GM23338 (cell line): ENCODE results near the gene TRDN.

Experiments
- CREB1 ChIP-seq: fragments of 250-450 bp; sonication (Bioruptor Pico); IDR thresholded peaks from 2 replicates; pipeline ENCODE4 v1.5.0; 2020; ENCODE audit warnings: low read depth, mild to moderate bottlenecking, moderate library complexity
- EZH2 ChIP-seq: fragments of 200-600 bp; sonication (generic); IDR thresholded peaks from one replicate; pipeline ENCODE4 v1.8.0; 2017; ENCODE audit warnings: antibody characterized with exemption, mild to moderate bottlenecking, low read depth; ENCODE audit not compliant: unreplicated experiment
- EZH2phosphoT487 ChIP-seq: fragments of 200-600 bp; sonication (generic); IDR thresholded peaks from one replicate; pipeline ENCODE4 v1.8.1; 2018; ENCODE audit warnings: antibody characterized with exemption; ENCODE audit not compliant: unreplicated experiment
- JUNB ChIP-seq: IDR thresholded peaks from one replicate; pipeline ENCODE4 v1.6.1; 2016; ENCODE audit warnings: antibody characterized with exemption; ENCODE audit not compliant: unreplicated experiment
- NANOG ChIP-seq: IDR thresholded peaks from 2 replicates; pipeline ENCODE4 v1.6.1; 2016; ENCODE audit warnings: antibody characterized with exemption, borderline replicate concordance
- POLR2AphosphoS5 ChIP-seq: IDR thresholded peaks from 2 replicates; pipeline ENCODE4 v1.6.1; 2016; ENCODE audit warnings: antibody characterized with exemption, low read depth
- STAT1 ChIP-seq: IDR thresholded peaks from one replicate; pipeline ENCODE4 v1.6.1; 2016; ENCODE audit warnings: antibody characterized with exemption; ENCODE audit not compliant: unreplicated experiment
- ZNF114 ChIP-seq: fragments of 250-450 bp; sonication (Bioruptor Pico); IDR thresholded peaks from 2 replicates; pipeline ENCODE4 v1.5.0; 2020; ENCODE audit warnings: mild to moderate bottlenecking, moderate library complexity
- ZNF331 ChIP-seq: fragments of 250-450 bp; sonication (Bioruptor Pico); IDR thresholded peaks from 2 replicates; pipeline ENCODE4 v1.5.0; 2020; ENCODE audit warnings: low read depth, mild to moderate bottlenecking, moderate library complexity
- TF ChIP-seq, protein P1 (sequence below), 2 experiments: fragments of 200-600 bp in 1 of 2; sonication (generic) in 1 of 2; conservative IDR thresholded peaks; 2 replicates each; pipeline versions ENCODE4 v1.5.1 to v1.6.1; 2016 to 2017; ENCODE audit warnings: antibody characterized with exemption in 2 of 2, low read depth in 2 of 2, mild to moderate bottlenecking in 2 of 2, moderate library complexity in 1 of 2
- TF ChIP-seq, protein P2 (sequence below): fragments of 250-450 bp; sonication (Bioruptor Pico); IDR thresholded peaks from 2 replicates; pipeline ENCODE4 v1.5.0; 2020; ENCODE audit warnings: mild to moderate bottlenecking, moderate library complexity
- TF ChIP-seq, protein P3 (sequence below): IDR thresholded peaks from one replicate; pipeline ENCODE4 v1.6.1; 2018; ENCODE audit warnings: antibody characterized with exemption; ENCODE audit not compliant: unreplicated experiment

DNA sequence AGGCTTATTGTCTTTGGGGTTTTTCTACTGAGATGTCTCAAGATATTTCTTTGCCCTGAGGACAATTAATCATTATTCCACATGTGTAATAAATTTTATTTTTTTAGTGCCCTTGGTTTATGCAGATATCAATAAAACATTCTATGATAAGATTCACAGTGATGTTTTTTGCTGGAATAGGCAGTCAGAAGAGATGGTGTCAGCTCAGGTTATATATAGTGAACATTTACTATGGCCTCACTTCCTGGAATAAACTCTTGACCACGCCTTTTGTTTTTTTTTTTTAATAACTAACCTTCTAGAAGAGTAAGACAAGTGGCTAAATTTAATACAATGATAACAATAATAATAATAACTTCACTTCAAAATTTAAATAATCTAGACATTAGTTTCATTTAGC lies 209.7 kb downstream of the TRDN start:
- TF ChIP-seq POLR2AphosphoS5 (no peak), EZH2 (no peak), ZNF114 (CRISPR knock-in tag) (no peak), CREB1 (CRISPR knock-in tag) (no peak), EZH2phosphoT487 (no peak), JUNB (no peak), STAT1 (no peak), NANOG (no peak), ZNF331 (CRISPR knock-in tag) (no peak)
- TF ChIP-seq, protein P1, sequence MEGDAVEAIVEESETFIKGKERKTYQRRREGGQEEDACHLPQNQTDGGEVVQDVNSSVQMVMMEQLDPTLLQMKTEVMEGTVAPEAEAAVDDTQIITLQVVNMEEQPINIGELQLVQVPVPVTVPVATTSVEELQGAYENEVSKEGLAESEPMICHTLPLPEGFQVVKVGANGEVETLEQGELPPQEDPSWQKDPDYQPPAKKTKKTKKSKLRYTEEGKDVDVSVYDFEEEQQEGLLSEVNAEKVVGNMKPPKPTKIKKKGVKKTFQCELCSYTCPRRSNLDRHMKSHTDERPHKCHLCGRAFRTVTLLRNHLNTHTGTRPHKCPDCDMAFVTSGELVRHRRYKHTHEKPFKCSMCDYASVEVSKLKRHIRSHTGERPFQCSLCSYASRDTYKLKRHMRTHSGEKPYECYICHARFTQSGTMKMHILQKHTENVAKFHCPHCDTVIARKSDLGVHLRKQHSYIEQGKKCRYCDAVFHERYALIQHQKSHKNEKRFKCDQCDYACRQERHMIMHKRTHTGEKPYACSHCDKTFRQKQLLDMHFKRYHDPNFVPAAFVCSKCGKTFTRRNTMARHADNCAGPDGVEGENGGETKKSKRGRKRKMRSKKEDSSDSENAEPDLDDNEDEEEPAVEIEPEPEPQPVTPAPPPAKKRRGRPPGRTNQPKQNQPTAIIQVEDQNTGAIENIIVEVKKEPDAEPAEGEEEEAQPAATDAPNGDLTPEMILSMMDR (conservative IDR thresholded peaks at IDR 0.05; ENCODE audit: low read depth in 2 of 2) = no peak
- TF ChIP-seq, protein P2, sequence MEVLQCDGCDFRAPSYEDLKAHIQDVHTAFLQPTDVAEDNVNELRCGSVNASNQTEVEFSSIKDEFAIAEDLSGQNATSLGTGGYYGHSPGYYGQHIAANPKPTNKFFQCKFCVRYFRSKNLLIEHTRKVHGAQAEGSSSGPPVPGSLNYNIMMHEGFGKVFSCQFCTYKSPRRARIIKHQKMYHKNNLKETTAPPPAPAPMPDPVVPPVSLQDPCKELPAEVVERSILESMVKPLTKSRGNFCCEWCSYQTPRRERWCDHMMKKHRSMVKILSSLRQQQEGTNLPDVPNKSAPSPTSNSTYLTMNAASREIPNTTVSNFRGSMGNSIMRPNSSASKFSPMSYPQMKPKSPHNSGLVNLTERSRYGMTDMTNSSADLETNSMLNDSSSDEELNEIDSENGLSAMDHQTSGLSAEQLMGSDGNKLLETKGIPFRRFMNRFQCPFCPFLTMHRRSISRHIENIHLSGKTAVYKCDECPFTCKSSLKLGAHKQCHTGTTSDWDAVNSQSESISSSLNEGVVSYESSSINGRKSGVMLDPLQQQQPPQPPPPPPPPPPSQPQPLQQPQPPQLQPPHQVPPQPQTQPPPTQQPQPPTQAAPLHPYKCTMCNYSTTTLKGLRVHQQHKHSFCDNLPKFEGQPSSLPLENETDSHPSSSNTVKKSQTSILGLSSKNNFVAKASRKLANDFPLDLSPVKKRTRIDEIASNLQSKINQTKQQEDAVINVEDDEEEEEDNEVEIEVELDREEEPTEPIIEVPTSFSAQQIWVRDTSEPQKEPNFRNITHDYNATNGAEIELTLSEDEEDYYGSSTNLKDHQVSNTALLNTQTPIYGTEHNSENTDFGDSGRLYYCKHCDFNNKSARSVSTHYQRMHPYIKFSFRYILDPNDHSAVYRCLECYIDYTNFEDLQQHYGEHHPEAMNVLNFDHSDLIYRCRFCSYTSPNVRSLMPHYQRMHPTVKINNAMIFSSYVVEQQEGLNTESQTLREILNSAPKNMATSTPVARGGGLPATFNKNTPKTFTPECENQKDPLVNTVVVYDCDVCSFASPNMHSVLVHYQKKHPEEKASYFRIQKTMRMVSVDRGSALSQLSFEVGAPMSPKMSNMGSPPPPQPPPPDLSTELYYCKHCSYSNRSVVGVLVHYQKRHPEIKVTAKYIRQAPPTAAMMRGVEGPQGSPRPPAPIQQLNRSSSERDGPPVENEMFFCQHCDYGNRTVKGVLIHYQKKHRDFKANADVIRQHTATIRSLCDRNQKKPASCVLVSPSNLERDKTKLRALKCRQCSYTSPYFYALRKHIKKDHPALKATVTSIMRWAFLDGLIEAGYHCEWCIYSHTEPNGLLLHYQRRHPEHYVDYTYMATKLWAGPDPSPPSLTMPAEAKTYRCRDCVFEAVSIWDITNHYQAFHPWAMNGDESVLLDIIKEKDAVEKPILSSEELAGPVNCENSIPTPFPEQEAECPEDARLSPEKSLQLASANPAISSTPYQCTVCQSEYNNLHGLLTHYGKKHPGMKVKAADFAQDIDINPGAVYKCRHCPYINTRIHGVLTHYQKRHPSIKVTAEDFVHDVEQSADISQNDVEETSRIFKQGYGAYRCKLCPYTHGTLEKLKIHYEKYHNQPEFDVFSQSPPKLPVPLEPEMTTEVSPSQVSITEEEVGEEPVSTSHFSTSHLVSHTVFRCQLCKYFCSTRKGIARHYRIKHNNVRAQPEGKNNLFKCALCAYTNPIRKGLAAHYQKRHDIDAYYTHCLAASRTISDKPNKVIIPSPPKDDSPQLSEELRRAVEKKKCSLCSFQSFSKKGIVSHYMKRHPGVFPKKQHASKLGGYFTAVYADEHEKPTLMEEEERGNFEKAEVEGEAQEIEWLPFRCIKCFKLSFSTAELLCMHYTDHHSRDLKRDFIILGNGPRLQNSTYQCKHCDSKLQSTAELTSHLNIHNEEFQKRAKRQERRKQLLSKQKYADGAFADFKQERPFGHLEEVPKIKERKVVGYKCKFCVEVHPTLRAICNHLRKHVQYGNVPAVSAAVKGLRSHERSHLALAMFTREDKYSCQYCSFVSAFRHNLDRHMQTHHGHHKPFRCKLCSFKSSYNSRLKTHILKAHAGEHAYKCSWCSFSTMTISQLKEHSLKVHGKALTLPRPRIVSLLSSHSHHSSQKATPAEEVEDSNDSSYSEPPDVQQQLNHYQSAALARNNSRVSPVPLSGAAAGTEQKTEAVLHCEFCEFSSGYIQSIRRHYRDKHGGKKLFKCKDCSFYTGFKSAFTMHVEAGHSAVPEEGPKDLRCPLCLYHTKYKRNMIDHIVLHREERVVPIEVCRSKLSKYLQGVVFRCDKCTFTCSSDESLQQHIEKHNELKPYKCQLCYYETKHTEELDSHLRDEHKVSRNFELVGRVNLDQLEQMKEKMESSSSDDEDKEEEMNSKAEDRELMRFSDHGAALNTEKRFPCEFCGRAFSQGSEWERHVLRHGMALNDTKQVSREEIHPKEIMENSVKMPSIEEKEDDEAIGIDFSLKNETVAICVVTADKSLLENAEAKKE (CRISPR knock-in tag) = no peak
- TF ChIP-seq, protein P3, sequence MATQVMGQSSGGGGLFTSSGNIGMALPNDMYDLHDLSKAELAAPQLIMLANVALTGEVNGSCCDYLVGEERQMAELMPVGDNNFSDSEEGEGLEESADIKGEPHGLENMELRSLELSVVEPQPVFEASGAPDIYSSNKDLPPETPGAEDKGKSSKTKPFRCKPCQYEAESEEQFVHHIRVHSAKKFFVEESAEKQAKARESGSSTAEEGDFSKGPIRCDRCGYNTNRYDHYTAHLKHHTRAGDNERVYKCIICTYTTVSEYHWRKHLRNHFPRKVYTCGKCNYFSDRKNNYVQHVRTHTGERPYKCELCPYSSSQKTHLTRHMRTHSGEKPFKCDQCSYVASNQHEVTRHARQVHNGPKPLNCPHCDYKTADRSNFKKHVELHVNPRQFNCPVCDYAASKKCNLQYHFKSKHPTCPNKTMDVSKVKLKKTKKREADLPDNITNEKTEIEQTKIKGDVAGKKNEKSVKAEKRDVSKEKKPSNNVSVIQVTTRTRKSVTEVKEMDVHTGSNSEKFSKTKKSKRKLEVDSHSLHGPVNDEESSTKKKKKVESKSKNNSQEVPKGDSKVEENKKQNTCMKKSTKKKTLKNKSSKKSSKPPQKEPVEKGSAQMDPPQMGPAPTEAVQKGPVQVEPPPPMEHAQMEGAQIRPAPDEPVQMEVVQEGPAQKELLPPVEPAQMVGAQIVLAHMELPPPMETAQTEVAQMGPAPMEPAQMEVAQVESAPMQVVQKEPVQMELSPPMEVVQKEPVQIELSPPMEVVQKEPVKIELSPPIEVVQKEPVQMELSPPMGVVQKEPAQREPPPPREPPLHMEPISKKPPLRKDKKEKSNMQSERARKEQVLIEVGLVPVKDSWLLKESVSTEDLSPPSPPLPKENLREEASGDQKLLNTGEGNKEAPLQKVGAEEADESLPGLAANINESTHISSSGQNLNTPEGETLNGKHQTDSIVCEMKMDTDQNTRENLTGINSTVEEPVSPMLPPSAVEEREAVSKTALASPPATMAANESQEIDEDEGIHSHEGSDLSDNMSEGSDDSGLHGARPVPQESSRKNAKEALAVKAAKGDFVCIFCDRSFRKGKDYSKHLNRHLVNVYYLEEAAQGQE = no peak
